Right hindlimb (tissue), 1 donor: ENCODE data around the gene MMRN2.
A peak's percentile ranks its signal among the peaks of the same experiment; 100 is the strongest.
"Not testable (repeated sequence)": the region's sequence is repeated elsewhere in the genome, so short reads cannot be mapped to it uniquely, and the experiment has no call there.

ENCODE experiments used
- DNase-seq: peaks from one replicate; pipeline ENCODE4 v3.0.0-alpha.2; 2018

The MMRN2 gene

DNA sequence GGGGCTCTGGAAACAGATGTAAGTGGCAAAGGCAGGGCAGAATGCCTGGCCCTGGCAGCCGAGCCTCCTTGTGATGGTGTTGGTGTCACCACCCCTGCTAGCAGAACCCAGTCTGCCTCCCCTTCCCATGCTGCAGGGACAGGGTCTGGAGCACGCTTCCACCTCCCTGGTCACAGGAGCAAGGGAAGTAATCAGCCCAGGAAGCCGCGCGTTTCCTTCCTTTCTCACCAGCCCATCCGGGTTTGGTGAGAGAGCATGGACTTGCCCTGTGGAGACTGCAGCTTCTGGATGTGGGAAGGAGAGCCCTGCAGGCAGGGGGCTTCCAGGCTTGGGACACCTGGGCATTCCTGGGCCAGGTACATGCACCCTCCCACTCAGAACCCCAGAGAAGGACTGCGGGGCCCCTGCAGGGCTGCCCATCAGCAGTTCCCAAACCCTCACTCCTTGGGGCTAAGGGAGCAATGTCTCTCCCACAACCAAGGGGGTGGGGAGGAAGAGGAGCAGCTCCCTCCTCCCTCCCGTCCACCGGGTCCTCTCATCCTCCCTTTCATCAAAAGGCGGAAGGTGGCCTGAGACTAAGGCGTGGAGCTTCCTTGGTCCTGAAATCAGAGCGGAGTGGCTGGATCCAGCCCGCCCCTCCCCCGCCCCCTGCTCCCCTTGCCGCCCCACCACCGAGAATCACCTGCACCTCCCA lies 1.8 kb downstream of the MMRN2 start:
- DNase-seq: no peak

DNA sequence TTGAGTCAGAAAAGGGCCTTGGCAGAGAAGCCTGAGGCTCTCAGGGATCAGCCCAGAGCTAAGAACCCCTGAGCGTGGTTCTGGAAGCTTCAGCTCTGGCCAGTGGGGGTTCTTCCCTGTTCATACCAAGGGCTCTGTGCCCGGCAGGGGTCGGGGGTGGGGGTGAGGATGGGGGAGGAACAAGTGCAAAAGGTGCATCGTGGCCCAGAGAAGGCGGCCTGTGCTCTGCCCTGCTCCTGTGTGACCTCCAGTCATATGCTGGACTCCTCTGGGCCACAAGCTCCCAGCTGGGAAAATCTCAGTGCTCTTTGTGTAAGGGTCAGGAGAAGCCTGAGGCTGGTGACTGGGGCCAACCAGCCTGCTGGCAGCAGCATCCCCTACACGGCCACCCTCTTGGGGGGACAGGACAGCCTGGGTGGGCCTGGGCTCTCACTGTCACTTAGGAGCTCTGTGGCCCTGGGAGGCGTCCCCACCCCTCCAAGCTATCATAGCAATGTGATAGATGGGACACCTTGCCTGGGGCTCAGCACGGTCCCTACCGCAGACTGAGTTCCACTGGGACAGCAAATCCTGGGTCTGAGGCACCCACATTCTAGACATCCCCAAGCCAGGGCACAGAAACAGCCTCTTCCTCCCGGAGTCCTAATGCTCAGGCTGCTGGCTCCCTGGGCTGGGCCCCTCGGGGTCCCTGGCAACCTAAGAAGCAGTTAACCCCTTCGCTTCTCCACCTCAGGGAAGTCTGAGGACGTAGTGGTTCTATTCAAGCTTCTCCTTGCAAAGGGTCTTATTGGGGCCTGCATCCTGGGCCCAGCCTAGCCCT lies 2.5 kb downstream of the MMRN2 start:
- DNase-seq: peak; percentile 13

DNA sequence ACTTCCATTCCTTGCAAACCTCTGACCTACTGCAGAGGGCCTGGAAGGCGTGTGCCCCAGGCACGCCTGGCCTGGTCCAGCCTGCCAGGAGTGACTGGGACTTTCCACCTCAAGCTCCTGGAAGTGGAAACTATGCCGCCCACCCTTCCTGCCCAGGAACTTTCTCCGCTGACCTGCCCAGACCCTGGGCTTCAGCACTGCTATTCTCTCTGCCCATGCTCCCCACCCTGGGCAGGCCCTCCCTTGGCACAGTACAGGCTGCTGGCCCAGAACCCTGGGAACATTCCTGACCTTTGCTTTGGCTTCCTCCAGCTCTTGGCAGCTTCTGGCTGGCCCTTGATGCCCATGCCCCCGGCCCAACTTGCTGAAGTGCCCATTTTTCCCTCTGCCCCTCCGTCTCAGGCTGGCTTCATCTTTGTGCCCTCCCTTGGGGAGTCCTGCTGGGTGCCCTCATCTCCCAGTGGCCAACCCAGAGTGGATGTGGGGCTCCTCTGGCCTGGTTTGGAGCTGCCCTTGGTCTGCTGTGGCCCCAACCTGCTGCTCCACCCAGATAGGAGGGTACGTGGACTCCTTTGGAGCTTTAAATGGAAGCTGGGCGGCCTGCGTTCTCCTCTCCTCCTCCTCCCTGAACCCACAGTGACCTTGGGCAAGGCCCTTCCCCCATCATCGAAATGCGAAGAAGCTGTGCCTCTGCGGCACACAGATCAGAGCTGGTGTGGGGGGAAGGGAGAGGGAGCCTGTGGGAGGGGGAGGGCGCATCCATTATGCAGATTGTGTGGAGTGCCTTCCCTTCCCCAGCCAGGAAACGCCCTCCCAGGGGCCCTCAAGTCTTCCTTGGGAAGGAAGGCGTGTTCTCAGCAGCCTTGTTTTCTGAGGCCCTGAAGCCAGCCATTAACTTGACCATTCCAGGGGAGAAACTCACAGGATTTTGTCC lies 3.4 kb downstream of the MMRN2 start:
- DNase-seq: peak; percentile 83

DNA sequence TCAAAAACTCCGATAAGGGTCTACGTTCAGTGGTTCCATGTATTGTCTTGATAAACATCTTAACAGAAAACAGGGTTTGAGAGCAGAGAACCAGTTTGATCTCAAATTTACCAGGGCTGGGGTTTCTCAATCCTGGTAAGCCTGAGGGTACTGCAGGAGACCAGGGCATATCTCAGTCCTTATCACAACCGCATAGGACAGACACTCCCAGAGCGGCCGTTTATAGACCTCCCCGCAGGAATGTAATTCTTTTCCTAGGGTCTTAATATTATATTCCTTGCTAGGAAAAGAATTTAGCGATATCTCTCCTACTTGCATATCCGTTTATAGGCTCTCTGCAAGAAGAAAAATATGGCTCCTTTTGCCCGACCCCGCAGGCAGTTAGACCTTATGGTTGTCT lies 4.7 kb downstream of the MMRN2 start:
- not testable (repeated sequence) for DNase-seq

DNA sequence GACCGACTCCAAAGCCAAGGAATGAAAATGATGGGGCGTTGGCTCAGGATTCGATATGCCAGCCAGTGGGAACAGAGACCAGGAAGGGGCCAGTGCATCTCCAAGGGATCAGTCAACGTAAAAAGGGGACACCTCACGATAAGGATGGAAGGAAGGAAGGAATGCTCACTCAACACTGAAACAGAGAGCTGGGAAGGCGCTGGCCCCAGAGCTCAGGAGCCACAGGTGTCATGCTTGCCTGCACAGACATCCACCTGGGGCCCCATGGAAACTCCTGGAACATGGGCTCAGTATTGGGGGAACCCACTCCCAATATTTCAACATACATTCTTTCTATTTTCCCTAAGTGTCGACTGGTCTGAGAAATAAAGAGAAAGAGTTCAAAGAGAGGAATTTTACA lies 5.3 kb downstream of the MMRN2 start:
- DNase-seq: no peak

DNA sequence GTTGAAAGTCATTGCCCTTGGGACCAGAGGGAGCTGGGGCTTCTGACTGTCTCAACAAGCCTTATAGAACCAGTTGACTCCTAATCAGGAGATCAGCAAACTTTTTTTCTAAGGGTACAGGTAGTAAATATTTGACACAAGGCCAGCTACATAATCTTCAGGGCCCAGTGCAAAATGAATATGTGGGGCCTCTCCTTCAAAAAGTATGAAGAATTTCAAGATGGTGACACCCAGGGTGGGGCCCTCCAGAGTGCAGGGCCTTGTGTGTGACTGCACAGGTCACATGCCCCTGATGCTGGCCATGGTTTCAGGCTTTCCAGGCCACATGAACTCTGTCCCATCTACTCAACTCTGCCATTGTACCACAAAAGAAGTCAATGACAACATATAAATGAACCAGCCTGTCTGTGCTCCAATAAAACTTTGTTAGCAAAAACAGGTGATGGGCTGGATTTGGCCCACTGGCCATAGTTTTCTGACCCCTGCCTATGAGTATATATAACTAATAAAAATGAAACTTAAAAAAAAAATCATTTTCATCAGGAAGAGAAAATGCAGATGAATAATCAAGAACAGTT lies 6.1 kb downstream of the MMRN2 start:
- DNase-seq: no peak

DNA sequence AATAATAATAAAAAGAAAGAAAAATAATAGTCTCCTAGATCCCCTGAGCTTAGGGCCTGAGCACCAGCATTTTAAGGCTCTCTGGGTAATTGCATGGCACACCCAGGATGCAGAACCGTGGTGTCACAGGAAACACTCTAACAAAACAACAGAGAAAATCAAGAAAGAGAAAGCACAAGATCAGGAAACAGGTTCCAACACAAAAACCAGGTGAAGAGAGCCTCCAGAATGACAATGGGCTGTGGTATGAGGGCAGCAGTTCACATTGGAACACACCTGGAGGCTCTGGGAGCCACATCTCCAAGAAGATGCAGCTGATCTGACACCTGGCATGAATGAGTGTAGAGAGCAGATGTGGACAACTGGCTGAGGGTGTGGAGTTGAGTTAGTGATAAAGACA lies 7.1 kb downstream of the MMRN2 start:
- no peak for DNase-seq

DNA sequence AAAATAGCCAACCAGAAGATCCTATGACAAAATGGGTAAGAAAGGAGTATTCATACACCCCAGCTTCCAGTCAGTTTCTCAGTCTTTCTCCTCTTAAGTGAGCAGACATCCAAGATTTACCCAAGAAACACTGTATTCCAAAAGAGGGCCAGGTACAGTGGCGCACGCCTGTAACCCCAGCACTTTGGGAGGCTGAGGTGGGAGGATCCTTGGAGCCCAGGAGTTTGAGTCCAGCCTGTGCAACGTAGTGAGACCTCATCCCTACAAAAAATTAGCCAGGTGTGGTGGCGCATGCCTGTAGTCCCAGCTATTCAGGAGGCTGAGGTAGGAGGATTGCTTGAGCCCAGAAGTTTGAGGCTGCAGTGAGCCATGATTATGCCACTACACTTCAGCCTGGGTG lies 9.6 kb downstream of the MMRN2 start:
- DNase-seq: not testable (repeated sequence)

DNA sequence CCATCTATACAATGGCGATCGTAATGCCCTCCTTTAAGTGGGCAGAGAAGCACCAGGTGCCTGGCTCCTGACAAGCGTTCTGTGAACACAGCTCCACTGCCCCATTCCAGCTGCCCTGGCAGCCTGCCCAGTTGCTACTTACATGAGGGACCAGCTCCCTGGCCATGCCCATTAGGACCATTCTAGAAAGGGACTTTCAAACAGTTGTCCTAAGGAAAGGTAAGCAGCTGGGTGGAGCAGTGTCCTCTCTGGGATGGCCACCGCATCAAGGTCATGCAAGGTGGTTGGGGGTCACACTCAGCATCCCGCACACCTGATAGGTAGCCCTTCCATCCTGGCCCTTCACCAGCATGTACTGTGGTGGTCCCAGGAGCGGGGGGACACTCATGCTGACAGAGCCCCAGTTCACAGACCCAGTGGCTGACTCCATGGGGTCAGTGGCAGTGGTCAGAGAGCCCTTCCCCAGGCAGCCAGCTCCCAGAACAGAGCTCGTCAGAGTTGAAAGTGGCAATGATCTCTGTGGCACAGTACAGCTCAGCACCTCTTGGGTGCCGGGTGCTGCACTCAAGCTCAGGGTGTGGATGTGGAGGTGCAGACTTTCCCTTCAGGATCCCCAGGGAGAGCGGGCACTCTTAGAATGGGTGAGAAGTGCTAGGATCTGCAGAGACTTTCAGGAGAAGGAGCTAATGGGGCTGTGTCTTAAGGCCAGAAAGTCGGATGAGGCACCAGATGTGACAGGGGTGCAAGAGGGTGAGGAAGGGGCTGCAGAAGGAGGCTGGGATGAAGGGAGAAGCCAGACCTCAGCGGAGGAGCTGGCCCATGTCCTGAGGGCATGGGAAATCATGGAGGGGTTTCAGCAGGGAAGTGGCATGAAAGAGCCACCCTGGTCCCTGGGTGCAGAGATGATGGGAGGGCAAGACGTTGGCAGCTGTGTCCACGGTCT lies 10.9 kb downstream of the MMRN2 start:
- peak; percentile 36 for DNase-seq

DNA sequence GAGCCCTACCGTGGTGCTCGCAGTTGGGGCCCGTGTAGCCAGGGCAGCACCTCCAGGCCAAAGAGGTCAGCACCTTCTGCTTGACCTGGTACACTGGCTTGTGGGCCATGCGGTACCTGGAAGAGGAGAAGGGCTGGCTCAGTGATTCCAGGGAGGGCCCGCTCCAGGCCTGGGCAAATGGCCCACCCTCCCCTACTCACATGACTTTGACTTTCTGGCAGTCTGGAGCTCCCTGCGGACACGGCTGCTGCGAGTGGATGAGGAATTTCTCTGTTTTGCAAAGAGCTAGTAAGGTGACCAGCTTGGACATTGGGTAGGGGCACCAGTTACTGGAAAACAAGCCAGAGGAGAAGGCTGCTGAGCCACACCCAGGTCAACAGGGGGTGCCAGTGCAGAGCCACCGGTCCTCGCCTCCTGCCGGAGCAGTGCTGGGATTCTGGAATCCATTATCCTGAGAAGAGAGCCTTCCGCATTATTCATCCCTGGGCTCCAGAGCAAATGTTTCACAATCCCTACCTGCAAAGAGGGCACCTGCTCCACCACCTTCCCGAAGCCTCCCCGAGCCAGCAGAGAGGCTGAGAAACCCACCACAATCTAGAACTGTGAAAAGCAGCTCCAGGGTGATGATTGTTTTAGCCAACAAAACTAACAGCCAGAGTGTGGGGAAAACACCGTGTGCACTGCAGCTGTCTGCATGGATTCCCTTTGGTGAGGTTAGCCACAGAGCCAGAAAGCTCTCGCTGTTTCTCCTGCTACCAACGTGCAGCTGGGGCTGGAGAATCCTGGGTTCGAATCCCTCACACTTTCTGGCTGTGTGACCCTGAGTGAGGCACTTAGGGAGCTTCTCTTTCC lies 11.8 kb downstream of the MMRN2 start:
- DNase-seq: peak; percentile 60

DNA sequence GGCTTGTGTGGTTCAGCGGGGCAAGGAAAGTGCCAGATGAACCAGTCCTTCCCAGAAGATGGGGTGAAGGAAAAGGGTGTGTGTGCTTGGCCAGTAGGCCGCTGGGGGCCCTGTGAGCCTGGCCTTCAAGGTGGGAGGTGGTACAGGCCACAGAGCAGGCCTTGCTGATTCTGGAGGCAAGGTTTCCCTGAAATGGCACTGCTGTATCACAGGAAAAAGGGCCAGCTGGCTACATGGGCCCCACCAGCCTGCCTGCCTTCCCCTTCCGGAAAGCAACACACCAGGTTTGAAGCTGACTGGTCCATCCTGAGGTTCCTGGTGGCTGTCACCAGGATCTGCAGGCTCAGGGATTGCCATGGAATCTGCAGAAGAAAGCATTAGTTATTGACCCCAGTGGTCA lies 12.5 kb downstream of the MMRN2 start:
- no peak for DNase-seq

DNA sequence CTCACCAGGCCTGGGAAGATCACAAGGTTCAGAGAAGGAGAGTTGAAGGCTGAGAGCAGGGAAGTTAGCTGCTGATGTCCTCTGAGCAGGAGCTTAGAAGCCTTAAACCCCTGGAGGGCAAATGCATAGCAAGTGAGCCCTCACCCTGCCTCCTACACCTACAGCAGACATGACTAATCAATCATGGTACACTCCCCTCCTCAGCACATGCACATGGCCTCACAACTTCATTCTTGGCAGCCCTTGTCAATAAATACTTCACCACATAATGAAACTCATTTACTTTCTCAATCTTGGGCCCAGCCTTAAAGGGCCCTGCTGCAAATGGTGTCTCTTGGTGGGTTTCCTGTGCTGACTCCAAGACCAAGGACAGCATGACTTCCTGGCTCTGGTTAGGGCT lies 12.9 kb downstream of the MMRN2 start:
- no peak for DNase-seq

DNA sequence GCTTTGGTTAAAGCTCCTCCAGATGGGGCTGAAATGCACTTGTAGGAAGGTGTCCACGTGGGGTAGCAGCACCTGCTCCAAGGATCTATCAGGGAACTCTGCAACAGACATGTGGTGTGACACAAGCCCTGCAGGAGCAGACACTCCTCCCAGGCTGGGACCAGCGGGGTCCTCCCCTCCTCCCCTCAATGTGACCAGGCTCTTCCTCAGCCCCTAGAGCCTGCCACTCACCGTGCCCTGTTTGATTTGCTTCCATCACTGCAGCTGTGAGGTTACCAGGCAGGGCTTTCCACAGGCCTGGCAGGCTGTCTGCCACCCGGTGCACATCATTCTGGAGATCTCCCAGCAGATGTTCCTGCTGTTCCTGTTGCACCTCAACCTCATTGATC lies 13.4 kb downstream of the MMRN2 start:
- DNase-seq: no peak

DNA sequence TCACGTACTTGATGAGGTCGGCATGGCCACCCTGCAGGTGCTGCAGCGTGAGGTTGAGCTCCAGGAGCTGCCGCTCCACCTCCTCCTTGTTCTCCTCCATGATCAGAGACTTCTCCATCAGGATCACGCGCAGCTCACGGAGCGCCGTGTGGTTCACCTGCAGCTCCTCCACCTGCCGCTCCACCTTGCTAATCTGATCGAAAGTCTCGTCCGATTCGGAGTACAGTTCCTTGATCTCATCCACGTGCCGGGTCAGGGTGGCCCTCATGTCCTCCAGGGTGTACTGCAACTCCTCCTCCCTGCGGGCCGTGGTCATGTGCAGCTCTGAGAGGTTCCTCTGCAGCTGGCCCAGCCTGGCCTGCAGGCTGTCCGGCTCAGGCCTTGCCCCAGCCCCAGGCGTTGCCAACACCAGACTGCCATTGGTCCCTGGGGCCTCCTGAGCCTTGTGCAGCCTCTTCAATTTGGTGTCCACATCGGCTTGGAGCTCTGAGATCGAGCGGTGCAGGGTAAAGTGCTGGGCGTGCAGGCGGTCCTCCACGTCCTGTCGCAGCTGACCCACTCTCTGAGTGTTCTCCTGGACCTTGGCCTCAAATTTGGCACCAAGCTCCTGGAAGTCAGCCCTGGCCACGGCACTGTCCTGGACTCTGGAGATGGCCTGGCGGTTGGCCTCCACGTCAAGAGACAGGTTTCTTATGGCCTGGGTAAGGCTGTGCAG lies 13.9 kb downstream of the MMRN2 start:
- no peak for DNase-seq

DNA sequence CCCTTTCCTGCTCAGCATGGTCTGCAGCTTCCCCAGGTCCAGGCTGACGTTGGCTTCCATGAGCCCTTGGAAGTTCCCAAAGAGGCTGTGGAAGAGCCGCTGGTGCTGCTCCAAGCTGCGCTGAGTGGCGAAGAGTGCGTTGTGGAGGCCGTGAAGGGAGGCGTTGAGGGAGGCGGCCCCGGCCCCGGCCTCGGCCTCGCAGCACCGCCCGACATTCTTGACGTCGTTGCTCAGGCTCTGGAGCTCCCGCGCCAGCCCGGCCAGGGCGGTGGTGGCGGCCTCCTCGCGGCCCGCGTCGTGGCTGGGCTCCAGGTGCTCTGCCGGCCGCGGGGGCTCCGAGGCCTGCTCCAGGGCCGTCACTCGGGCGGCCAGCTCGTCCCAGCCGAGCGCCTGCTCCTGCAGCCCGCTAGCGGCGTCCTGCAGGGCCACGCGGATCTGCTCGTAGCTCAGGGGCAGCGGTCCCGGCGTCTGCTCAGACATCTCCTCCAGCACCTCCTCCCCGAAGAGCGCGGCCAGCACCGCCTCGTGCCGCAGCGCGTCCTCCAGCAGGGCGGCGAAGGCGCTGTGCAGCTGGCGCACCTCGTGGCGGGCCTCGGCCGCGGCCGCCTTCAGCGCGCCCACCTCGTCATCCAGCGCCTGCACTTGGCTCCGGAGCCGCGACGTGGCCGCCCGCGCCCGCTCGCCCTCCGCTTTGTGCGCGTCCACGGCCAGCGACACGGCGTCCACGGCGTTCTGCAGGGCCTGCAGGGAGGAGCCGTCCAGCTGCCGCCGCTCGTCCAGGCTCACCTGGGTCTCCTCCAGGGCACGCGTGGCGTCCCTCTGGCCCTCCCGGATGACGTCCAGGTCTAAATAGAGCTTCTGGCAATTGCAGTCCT lies 14.7 kb downstream of the MMRN2 start:
- DNase-seq: peak; percentile 45

DNA sequence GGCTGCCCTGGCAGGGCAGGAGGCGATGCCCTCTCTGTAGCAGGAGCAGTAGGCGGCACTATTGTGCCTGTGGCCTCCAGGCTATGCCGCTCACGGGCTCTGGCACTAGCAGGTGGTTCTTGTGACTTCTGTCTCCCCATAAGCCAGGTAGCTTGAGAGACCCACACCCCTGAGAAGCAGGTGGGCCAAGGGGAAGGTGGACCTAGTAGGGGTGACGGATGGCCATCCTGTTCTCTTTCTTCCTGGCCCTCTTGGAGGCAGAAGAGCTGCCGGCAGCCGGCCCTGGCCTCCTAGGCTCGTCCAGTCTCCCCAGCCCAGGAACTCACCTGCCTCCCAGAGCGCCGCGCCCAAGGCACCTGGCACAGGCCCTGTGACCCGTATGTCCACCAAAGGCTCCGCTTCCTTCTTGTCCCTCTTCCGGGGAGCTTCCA lies 15.4 kb downstream of the MMRN2 start:
- DNase-seq: no peak

DNA sequence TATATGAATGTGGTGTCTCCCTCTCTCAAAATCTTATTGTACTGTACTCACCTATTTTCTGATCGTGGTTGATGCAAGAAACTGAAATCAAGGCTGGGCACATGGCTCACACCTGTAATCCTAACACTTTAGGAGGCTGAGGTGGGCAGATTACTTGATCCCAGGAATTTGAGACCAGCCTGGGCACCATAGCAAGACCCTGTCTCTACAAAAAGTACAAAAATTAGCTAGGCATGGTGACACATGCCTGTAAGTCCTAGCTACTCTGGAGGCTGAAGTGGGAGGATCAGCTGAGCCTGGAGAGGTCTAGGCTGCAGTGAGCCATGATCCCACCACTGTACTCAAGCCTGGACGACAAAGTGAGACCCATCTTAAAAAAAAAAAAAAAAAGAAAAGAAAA lies 16.0 kb downstream of the MMRN2 start:
- no peak for DNase-seq

DNA sequence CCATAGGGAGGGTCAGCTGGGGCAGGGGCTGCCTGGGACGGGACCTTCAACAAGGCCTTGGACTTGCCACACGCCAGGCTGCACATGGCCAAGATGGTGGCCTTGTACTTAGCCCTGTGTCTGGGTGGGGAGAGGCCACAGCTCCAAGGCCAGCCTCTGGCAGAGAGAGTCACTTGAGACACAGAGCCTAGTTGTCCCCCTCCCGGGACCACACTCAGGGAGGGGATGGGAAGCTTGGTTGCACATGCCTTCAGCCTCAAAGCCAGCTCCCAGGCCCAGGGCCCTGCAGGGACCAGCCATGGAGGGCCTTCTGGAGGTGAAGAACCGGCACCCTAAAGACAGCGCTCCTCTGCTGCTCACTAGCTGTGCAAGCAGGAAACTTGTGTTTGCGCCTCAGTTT lies 16.7 kb downstream of the MMRN2 start:
- DNase-seq: no peak

DNA sequence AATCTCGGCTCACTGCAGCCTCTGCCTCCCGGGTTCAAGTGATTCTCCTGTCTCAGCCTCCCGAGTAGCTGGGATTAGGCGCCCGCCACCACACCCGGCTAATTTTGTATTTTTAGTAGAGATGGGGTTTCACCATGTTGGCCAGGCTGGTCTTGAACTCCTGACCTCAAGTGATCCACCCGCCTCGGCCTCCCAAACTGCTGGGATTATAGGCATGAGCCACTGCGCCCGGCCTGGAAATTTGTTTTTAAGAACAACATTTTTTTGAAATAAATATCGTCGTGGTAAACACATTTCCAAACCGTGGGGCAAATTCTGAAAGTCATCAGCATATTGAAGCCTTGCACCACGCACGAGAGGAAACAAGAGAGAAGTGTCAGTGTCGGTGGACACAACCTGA lies 17.3 kb downstream of the MMRN2 start:
- DNase-seq: not testable (repeated sequence)
